Keratinocyte (primary cell): ENCODE measurements around the gene PRKD3. TPM values are rescaled to one million over a fixed set of nuclear protein-coding genes. Genes with fewer than 3 reads are reported as not detected.

Experiments used
- DNase-seq: peaks from one replicate; pipeline ENCODE4 v3.0.0-alpha.2; 2011; ENCODE audit warnings: low read depth, missing footprints, low spot score
- FAIRE-seq: peaks from 2 replicates; lab custom pipeline; 2011; peaks lifted over from hg19 to GRCh38; lab: Jason Lieb, UNC
- H2AFZ ChIP-seq: 2 replicates; pipeline ENCODE4 v1.6.0; 2012; ENCODE audit warnings: low read length, control low read depth, inconsistent platforms; ENCODE audit not compliant: control insufficient read depth
- H3K27ac ChIP-seq: 2 replicates; pipeline ENCODE4 v1.5.1; 2011; ENCODE audit warnings: low read length; ENCODE audit not compliant: control insufficient read depth, insufficient read depth
- H3K27me3 ChIP-seq: 3 replicates; pipeline ENCODE4 v1.6.0; 2011; ENCODE audit warnings: low read length; ENCODE audit not compliant: control insufficient read depth, insufficient read depth; ENCODE audit errors: extremely low read depth
- H3K36me3 ChIP-seq, 2 experiments: 2 replicates in 1 of 2; 3 replicates in 1 of 2; pipeline ENCODE4 v1.5.1; 2011; ENCODE audit warnings: low read length in 2 of 2, mild to moderate bottlenecking in 1 of 2; ENCODE audit not compliant: control insufficient read depth in 2 of 2, insufficient read depth in 2 of 2; ENCODE audit errors: extremely low read depth in 1 of 2
- H3K4me1 ChIP-seq: 3 replicates; pipeline ENCODE4 v1.5.1; 2011; ENCODE audit warnings: low read length; ENCODE audit not compliant: control insufficient read depth, insufficient read depth; ENCODE audit errors: extremely low read depth
- H3K4me2 ChIP-seq: 3 replicates; pipeline ENCODE4 v1.6.0; 2011; ENCODE audit warnings: low read depth, low read length; ENCODE audit not compliant: control insufficient read depth, insufficient read depth; ENCODE audit errors: extremely low read depth
- H3K4me3 ChIP-seq, 3 experiments: fragments of 200-600 bp in 1 of 3; sonication (generic) in 1 of 3; 2 replicates in 2 of 3; 3 replicates in 1 of 3; pipeline ENCODE4 v1.5.1; 2011 to 2016; ENCODE audit warnings: low read length in 3 of 3, mild to moderate bottlenecking in 3 of 3, control low read depth in 2 of 3, inconsistent platforms in 1 of 3, low read depth in 1 of 3, mixed read lengths in 1 of 3, mixed run types in 1 of 3, moderate library complexity in 1 of 3; ENCODE audit not compliant: control insufficient read depth in 2 of 3, insufficient read depth in 2 of 3; ENCODE audit errors: extremely low read depth in 1 of 3
- H3K79me2 ChIP-seq: 2 replicates; pipeline ENCODE4 v1.6.0; 2012; ENCODE audit warnings: low read length; ENCODE audit not compliant: control insufficient read depth, insufficient read depth
- H3K9ac ChIP-seq: 3 replicates; pipeline ENCODE4 v1.6.0; 2011; ENCODE audit warnings: low read length; ENCODE audit not compliant: control insufficient read depth, insufficient read depth; ENCODE audit errors: extremely low read depth
- H3K9me1 ChIP-seq: 3 replicates; pipeline ENCODE4 v1.6.0; 2011; ENCODE audit warnings: low read length; ENCODE audit not compliant: control insufficient read depth, insufficient read depth; ENCODE audit errors: extremely low read depth
- H3K9me3 ChIP-seq: 2 replicates; pipeline ENCODE4 v1.5.1; 2012; ENCODE audit warnings: low read depth, low read length; ENCODE audit not compliant: control insufficient read depth
- H4K20me1 ChIP-seq: 3 replicates; pipeline ENCODE4 v1.6.0; 2011; ENCODE audit warnings: low read length; ENCODE audit not compliant: control insufficient read depth, insufficient read depth; ENCODE audit errors: extremely low read depth
- EZH2 ChIP-seq: IDR thresholded peaks from one replicate; pipeline ENCODE4 v1.6.1; 2012; ENCODE audit warnings: inconsistent platforms, mild to moderate bottlenecking, low read length, moderate library complexity
- dilution Hi-C: fragments of 300-500 bp; cut with MboI; formaldehyde crosslinking; loops from one replicate; pipeline ENCODE4 v1.7.0; 2020; ENCODE audit warnings: low sequenced_read_pairs; ENCODE audit not compliant: extremely low pct_ligation_motif_present
- polyA plus RNA-seq, 5 experiments: library from polyadenylated mRNA; depleted of rRNA in 3 of 5; stranded (reverse) in 3 of 5; stranded (forward) in 1 of 5; unstranded in 1 of 5; fragments of >200 nt; gene quantifications; 1 replicate in 1 of 5; 2 replicates in 3 of 5; 3 replicates in 1 of 5; pipeline versions ENCODE4 v1.2.1 to v1.2.3, GENCODE V29; 2011 to 2012; ENCODE audit warnings: missing spikeins in 2 of 5, low read depth in 1 of 5, low replicate concordance in 1 of 5
- TF ChIP-seq, protein P1 (sequence below), 3 experiments: IDR thresholded peaks in 1 of 3; conservative IDR thresholded peaks in 1 of 3; optimal IDR thresholded peaks in 1 of 3; 2 replicates in 2 of 3; 3 replicates in 1 of 3; pipeline versions ENCODE3 to v1.5.1; 2011; ENCODE audit warnings: low read length in 3 of 3, mild to moderate bottlenecking in 3 of 3, moderate library complexity in 2 of 3, control low read depth in 1 of 3, inconsistent platforms in 1 of 3; ENCODE audit not compliant: insufficient read depth in 2 of 3; ENCODE audit errors: extremely low read depth in 1 of 3

The PRKD3 gene
- polyA plus RNA-seq, 1 donor (not counting 4 experiments of a cell fraction or from before 2014, with no cell fraction given) = 25.4 TPM

DNA sequence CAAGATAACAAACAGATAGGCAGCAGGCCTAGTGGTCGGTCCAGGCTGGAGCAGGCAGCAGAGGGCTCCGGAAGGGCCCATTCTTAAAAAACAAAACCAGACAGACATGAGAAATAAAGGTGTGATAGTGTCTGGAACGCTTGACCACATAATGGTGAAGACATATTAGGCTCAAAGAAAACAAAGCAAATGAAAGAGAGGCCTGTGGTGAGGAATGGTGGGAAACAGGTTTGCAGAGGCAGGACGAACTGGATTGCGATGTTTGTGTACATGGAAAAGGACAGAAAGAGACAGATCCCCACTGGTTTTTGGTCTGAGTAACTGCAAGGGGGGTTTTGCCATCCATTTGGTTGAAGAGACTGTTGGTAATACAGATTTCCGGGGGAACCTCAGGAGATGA is 39.7 kb upstream of the PRKD3 start:
- no peaks in the 10 kb centered on the region for H3K27me3 ChIP-seq
- H3K4me2 ChIP-seq = no peak overlapping the region
- peaks cover 17% of the 10 kb centered on the region for H3K4me1 ChIP-seq
- no peaks in the 10 kb centered on the region for H3K79me2 ChIP-seq
- no peaks in the 10 kb centered on the region for H4K20me1 ChIP-seq
- DNase-seq (no peak), FAIRE-seq (no peak)
- no peaks in the 10 kb centered on the region for H3K36me3 ChIP-seq
- TF ChIP-seq, protein P1, sequence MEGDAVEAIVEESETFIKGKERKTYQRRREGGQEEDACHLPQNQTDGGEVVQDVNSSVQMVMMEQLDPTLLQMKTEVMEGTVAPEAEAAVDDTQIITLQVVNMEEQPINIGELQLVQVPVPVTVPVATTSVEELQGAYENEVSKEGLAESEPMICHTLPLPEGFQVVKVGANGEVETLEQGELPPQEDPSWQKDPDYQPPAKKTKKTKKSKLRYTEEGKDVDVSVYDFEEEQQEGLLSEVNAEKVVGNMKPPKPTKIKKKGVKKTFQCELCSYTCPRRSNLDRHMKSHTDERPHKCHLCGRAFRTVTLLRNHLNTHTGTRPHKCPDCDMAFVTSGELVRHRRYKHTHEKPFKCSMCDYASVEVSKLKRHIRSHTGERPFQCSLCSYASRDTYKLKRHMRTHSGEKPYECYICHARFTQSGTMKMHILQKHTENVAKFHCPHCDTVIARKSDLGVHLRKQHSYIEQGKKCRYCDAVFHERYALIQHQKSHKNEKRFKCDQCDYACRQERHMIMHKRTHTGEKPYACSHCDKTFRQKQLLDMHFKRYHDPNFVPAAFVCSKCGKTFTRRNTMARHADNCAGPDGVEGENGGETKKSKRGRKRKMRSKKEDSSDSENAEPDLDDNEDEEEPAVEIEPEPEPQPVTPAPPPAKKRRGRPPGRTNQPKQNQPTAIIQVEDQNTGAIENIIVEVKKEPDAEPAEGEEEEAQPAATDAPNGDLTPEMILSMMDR (optimal IDR thresholded peaks at IDR 0.05 in 1 of 3, IDR thresholded peaks at IDR 0.05 in 1 of 3, conservative IDR thresholded peaks at IDR 0.05 in 1 of 3; ENCODE audit: extremely low read depth in 1 of 3, insufficient read depth in 2 of 3, low read length in 3 of 3) = no peak
- TF ChIP-seq EZH2 = no peak
- no peak overlapping the region for H3K9ac ChIP-seq
- no peak overlapping the region for H2AFZ ChIP-seq
- no peak overlapping the region for H3K4me3 ChIP-seq
- no peaks in the 10 kb centered on the region for H3K9me3 ChIP-seq
- dilution Hi-C loops = no loop called here
- no peak overlapping the region for H3K27ac ChIP-seq
- no peaks in the 10 kb centered on the region for H3K9me1 ChIP-seq

DNA sequence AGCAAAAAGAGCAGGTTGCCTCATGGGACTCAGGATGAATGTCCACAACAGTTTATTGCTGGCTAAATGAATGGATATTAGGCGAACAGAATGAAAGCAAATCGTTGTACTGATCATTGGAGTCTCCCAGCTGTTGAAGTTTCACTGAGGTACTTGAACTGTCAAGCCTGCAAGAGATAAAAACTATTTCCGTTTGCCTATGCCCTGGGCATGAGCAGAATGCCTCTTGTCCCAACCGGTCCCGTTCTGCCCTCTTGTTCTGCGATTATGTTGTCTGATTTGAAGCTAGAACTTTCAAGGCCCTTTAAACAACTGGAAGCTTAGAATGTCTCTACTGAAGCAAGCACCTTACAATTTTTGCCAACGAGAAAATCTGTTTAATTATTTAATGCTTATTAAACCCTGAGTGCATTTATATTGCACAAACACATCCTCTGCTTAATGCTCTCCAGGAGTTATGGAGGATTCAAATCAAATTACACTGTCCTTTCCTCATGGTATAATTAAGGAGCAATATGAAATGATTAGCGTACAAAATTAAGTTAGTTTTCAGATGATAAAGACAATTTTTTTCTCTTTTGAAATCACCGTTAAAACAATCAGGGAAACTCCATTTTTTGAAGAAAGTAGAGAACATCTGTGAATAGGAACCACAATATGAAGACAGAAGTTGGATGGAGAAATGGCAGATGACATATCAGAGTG is 37.5 kb upstream of the PRKD3 start:
- DNase-seq (no peak), FAIRE-seq (no peak)
- Histone ChIP-seq H3K9me3 (no peaks in the 10 kb centered on the region), H3K4me2 (peak overlapping the region; percentile 44), H3K4me1 (peaks cover 17% of the 10 kb centered on the region), H2AFZ (peak overlapping the region; percentile 24), H3K27ac (peak overlapping the region; percentile 4), H4K20me1 (no peaks in the 10 kb centered on the region), H3K9ac (no peak overlapping the region), H3K36me3 (no peaks in the 10 kb centered on the region), H3K79me2 (no peaks in the 10 kb centered on the region), H3K27me3 (no peaks in the 10 kb centered on the region), H3K4me3 (peak overlapping the region in 1 of 3 experiments; percentile 6), H3K9me1 (no peaks in the 10 kb centered on the region)
- dilution Hi-C loops = no loop called here
- no peak for TF ChIP-seq EZH2
- TF ChIP-seq, protein P1 (optimal IDR thresholded peaks at IDR 0.05 in 1 of 3, IDR thresholded peaks at IDR 0.05 in 1 of 3, conservative IDR thresholded peaks at IDR 0.05 in 1 of 3; ENCODE audit: extremely low read depth in 1 of 3, insufficient read depth in 2 of 3, low read length in 3 of 3) = no peak
